IMR-90 (cell line): ENCODE results near the gene DGAT2. TPM values are rescaled to one million over a fixed set of nuclear protein-coding genes. Genes with fewer than 3 reads are reported as not detected.

ENCODE experiments used
- ATAC-seq: fragments of 200-7000 bp; cut with Tn5 transposase; 2 replicates; pipeline ENCODE4 v1.9.1; 2020; ENCODE audit warnings: low read depth, mild to moderate bottlenecking, moderate library complexity
- BruUV-seq: library from RNA; stranded (reverse); fragments of 400-500 nt; replicated peaks from 2 replicates; lab custom pipeline; 2021; lab: Mats Ljungman, UMichigan
- CTCF ChIA-PET: fragments of 300-600 bp; formaldehyde crosslinking; extraction: SDS; loops from one replicate; lab custom pipeline; 2021; ENCODE audit warnings: antibody characterized with exemption; lab: Yijun Ruan, JAX
- POLR2A ChIA-PET: fragments of 300-600 bp; sonication (Branson Sonifier 250); formaldehyde crosslinking; loops from one replicate; lab custom pipeline; 2022; ENCODE audit warnings: antibody characterized with exemption; ENCODE audit not compliant: unreplicated experiment; lab: Charles Lee
- DNase-seq: peaks from one replicate; pipeline ENCODE4 v3.0.0; 2013
- H2AFZ ChIP-seq: replicated peaks from 2 replicates; pipeline ENCODE3; 2013; ENCODE audit warnings: low read length, mild to moderate bottlenecking; ENCODE audit not compliant: poor library complexity
- H2AK5ac ChIP-seq: 2 replicates; pipeline ENCODE4 v1.6.1; 2013; ENCODE audit warnings: low read depth, low read length, inconsistent platforms
- H2AK9ac ChIP-seq: replicated peaks from 2 replicates; pipeline ENCODE3; 2013; ENCODE audit warnings: mild to moderate bottlenecking, low read depth, low read length, moderate library complexity; ENCODE audit not compliant: poor library complexity
- H2BK120ac ChIP-seq: 2 replicates; pipeline ENCODE4 v1.6.1; 2013; ENCODE audit warnings: low read depth, low read length, inconsistent platforms
- H2BK15ac ChIP-seq: 3 replicates; pipeline ENCODE4 v1.6.1; 2013; ENCODE audit warnings: low read depth, low read length, inconsistent platforms
- H2BK20ac ChIP-seq: 2 replicates; pipeline ENCODE4 v1.6.1; 2013; ENCODE audit warnings: low read depth, mild to moderate bottlenecking, inconsistent platforms, low read length, moderate library complexity
- H2BK5ac ChIP-seq: 2 replicates; pipeline ENCODE4 v1.6.1; 2013; ENCODE audit warnings: mild to moderate bottlenecking, low read depth, low read length, inconsistent platforms; ENCODE audit not compliant: poor library complexity, severe bottlenecking
- H3K14ac ChIP-seq: replicated peaks from 2 replicates; pipeline ENCODE4 v1.6.1; 2013; ENCODE audit warnings: low read depth, low read length, inconsistent platforms
- H3K18ac ChIP-seq: 2 replicates; pipeline ENCODE4 v1.6.1; 2013; ENCODE audit warnings: low read depth, low read length, control low read depth
- H3K23ac ChIP-seq: 2 replicates; pipeline ENCODE4 v1.6.1; 2013; ENCODE audit warnings: low read depth, low read length, inconsistent platforms
- H3K27ac ChIP-seq: 2 replicates; pipeline ENCODE4 v1.5.1; 2013; ENCODE audit warnings: mild to moderate bottlenecking, control low read depth, low read length; ENCODE audit not compliant: insufficient read depth
- H3K27me3 ChIP-seq: 2 replicates; pipeline ENCODE4 v1.6.1; 2013; ENCODE audit warnings: low read length; ENCODE audit not compliant: control insufficient read depth, insufficient read depth
- H3K36me3 ChIP-seq: 2 replicates; pipeline ENCODE4 v1.6.1; 2013; ENCODE audit warnings: low read length, mixed read lengths; ENCODE audit not compliant: control insufficient read depth, insufficient read depth
- H3K4ac ChIP-seq: 2 replicates; pipeline ENCODE4 v1.6.1; 2013; ENCODE audit warnings: low read depth, low read length, inconsistent platforms
- H3K4me1 ChIP-seq: 2 replicates; pipeline ENCODE4 v1.6.1; 2013; ENCODE audit warnings: low read length, mixed read lengths; ENCODE audit not compliant: control insufficient read depth, insufficient read depth
- H3K4me2 ChIP-seq: 2 replicates; pipeline ENCODE4 v1.6.1; 2013; ENCODE audit warnings: low read depth, mild to moderate bottlenecking, control low read depth, low read length, moderate library complexity
- H3K4me3 ChIP-seq: 2 replicates; pipeline ENCODE4 v1.5.1; 2013; ENCODE audit warnings: low read depth, mild to moderate bottlenecking, control low read depth, low read length, moderate library complexity; ENCODE audit not compliant: insufficient read depth
- H3K56ac ChIP-seq: 2 replicates; pipeline ENCODE4 v1.6.1; 2013; ENCODE audit warnings: low read length, inconsistent platforms; ENCODE audit not compliant: insufficient read depth; ENCODE audit errors: extremely low read depth
- H3K79me1 ChIP-seq, 2 experiments: 2 replicates each; pipeline ENCODE4 v1.6.1; 2013; ENCODE audit warnings: low read length in 2 of 2, inconsistent platforms in 1 of 2, low read depth in 1 of 2
- H3K9ac ChIP-seq: 2 replicates; pipeline ENCODE4 v1.6.1; 2013; ENCODE audit warnings: low read depth, low read length, control low read depth
- H3K9me1 ChIP-seq: 2 replicates; pipeline ENCODE4 v1.6.1; 2013; ENCODE audit warnings: low read length, inconsistent platforms; ENCODE audit not compliant: insufficient read depth
- H3K9me3 ChIP-seq: 2 replicates; pipeline ENCODE4 v1.6.1; 2013; ENCODE audit warnings: low read length; ENCODE audit not compliant: control insufficient read depth, insufficient read depth
- H4K20me1 ChIP-seq: 2 replicates; pipeline ENCODE4 v1.6.1; 2013; ENCODE audit warnings: low read length, inconsistent platforms; ENCODE audit not compliant: insufficient read depth
- H4K5ac ChIP-seq: 2 replicates; pipeline ENCODE4 v1.6.1; 2013; ENCODE audit warnings: mild to moderate bottlenecking, low read depth, low read length, control low read depth
- H4K8ac ChIP-seq, 2 experiments: 2 replicates each; pipeline ENCODE4 v1.6.1; 2013; ENCODE audit warnings: low read depth in 2 of 2, low read length in 2 of 2, control low read depth in 1 of 2, inconsistent platforms in 1 of 2
- H4K91ac ChIP-seq: 2 replicates; pipeline ENCODE4 v1.6.1; 2013; ENCODE audit warnings: low read depth, low read length, inconsistent platforms; ENCODE audit not compliant: insufficient read depth
- MAZ ChIP-seq: IDR thresholded peaks from 2 replicates; pipeline ENCODE4 v1.6.1; 2012; ENCODE audit warnings: low read depth, mild to moderate bottlenecking, low read length, improper control_type of control experiment, moderate library complexity, borderline replicate concordance
- WGBS, 2 experiments: methylation state at CpG; one replicate each; pipeline versions ENCODE4 v1.1.5 to v1.1.7; 2013; ENCODE audit warnings: missing lambda C conversion rate in 2 of 2; ENCODE audit not compliant: insufficient read length in 1 of 2; ENCODE audit errors: extremely low coverage in 2 of 2; 5-methylcytosine and 5-hydroxymethylcytosine counted together
- dilution Hi-C: fragments of 300-500 bp; cut with HindIII; formaldehyde crosslinking; loops from one replicate; pipeline ENCODE4 v1.14.3; 2018; ENCODE audit warnings: low sequenced_read_pairs; ENCODE audit not compliant: unreplicated experiment
- in situ Hi-C: fragments of 300-500 bp; cut with MboI; formaldehyde crosslinking; loops from 3 replicates; pipeline ENCODE4 v1.14.3; 2019; ENCODE audit warnings: low sequenced_read_pairs, inconsistent platforms, mixed read lengths
- intact Hi-C: fragments of 100-400 bp; cut with micrococcal nuclease; formaldehyde crosslinking; loops from 2 replicates; pipeline ENCODE4 v1.10.0; 2022
- polyA plus RNA-seq, 3 experiments: library from polyadenylated mRNA; depleted of rRNA; stranded (reverse); fragments of >200 nt; gene quantifications; 2 replicates each; pipeline ENCODE4 v1.2.3, GENCODE V29; 2012; ENCODE audit warnings: low replicate concordance in 1 of 3
- total RNA-seq: library from RNA; depleted of rRNA; stranded (reverse); fragments of >200 nt; gene quantifications from 2 replicates; pipeline ENCODE4 v1.2.3, GENCODE V29; 2012

DGAT2 gene
- total and polyA plus RNA-seq, 2 of the 4 experiments (the other 2 are of a cell fraction) = 2.3 to 2.4 TPM

DNA sequence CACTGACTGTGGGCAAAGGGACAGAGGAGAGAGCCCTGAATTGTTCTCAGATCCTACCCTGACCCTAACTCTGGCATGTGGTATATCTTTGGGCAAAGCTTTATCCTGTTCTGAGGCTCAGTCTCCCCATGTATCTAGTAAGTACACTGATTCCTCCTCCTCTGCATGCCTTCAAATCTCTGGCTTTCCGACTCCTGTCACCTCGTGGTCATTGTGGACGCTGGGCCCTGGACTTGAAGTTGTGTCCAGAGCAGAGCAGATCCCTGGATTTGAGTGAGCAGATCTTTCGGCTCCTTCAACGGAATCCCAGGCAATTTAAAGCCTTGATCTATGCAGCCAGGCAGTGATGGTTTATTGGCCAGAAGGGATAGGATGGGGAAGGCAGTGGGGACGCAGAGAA, 47.9 kb upstream of the DGAT2 start:
- Histone ChIP-seq H3K4me3 (no peak overlapping the region), H2AK5ac (no peak overlapping the region), H2BK120ac (no peak overlapping the region), H3K4me1 (no peaks in the 10 kb centered on the region), H4K91ac (no peak overlapping the region), H3K27me3 (peaks cover 43% of the 10 kb centered on the region), H3K9me3 (no peaks in the 10 kb centered on the region), H2BK5ac (no peak overlapping the region), H3K23ac (no peak overlapping the region), H2BK15ac (no peak overlapping the region), H3K56ac (no peak overlapping the region), H2AFZ (no peak overlapping the region), H3K14ac (no peak overlapping the region), H3K27ac (no peak overlapping the region), H3K79me1 (no peaks in the 10 kb centered on the region), H4K20me1 (no peaks in the 10 kb centered on the region; the same call in 1 of the 2 replicates), H2BK20ac (no peak overlapping the region), H3K18ac (no peak overlapping the region), H3K4me2 (no peak overlapping the region), H3K36me3 (no peaks in the 10 kb centered on the region), H3K9me1 (no peaks in the 10 kb centered on the region), H3K4ac (no peak overlapping the region), H4K8ac (no peak overlapping the region), H4K5ac (no peak overlapping the region), H3K9ac (no peak overlapping the region), H2AK9ac (no peak overlapping the region)
- no peak for DNase-seq
- intact Hi-C loops (no loop called here), dilution Hi-C loops (no loop called here), in situ Hi-C loops (no loop called here)
- 92% methylated on average over 2 of the region's 6 CpGs; no CpG with 5 or more reads in 1 of the 2 experiments for WGBS, 2 experiments
- ChIA-PET POLR2A (no interaction called here), CTCF (no interaction called here)
- no peak for TF ChIP-seq MAZ
- no peak for ATAC-seq
- no TSS peak for BruUV-seq
